Caco-2 (cell line): ENCODE results near the gene SGMS1. TPM values are rescaled to one million over a fixed set of nuclear protein-coding genes. Genes with fewer than 3 reads are reported as not detected.

ENCODE experiments used
- BruUV-seq: library from RNA; stranded (reverse); fragments of 400-500 nt; replicated peaks from 2 replicates; lab custom pipeline; 2021; lab: Mats Ljungman, UMichigan
- CTCF ChIA-PET: fragments of 300-600 bp; sonication (Branson Sonifier 250); formaldehyde crosslinking; loops from one replicate; lab custom pipeline; 2022; ENCODE audit warnings: antibody characterized with exemption; lab: Charles Lee
- POLR2A ChIA-PET: fragments of 300-600 bp; sonication (Branson Sonifier 250); formaldehyde crosslinking; loops from one replicate; lab custom pipeline; 2022; ENCODE audit warnings: antibody characterized with exemption; lab: Charles Lee
- DNase-seq, 2 experiments: peaks; one replicate each; pipeline versions ENCODE4 v3.0.0 to v3.0.0-alpha.2; 2020 to 2022
- H3K27me3 ChIP-seq: replicated peaks from 2 replicates; pipeline ENCODE4 v1.6.0; 2011; ENCODE audit warnings: low read length; ENCODE audit not compliant: control insufficient read depth, insufficient read depth
- H3K36me3 ChIP-seq: 2 replicates; pipeline ENCODE4 v1.5.1; 2011; ENCODE audit warnings: low read length; ENCODE audit not compliant: control insufficient read depth, insufficient read depth
- H3K4me1 ChIP-seq: fragments of 250-450 bp; sonication (Bioruptor Pico); 2 replicates; pipeline ENCODE4 v1.5.1; 2020; ENCODE audit warnings: mild to moderate bottlenecking
- H3K4me3 ChIP-seq: 2 replicates; pipeline ENCODE4 v1.5.1; 2011; ENCODE audit warnings: low read depth, mild to moderate bottlenecking, control low read depth, low read length
- H3K9me3 ChIP-seq: fragments of 250-450 bp; sonication (Bioruptor Pico); 2 replicates; pipeline ENCODE4 v1.5.1; 2020; ENCODE audit warnings: mild to moderate bottlenecking, moderate library complexity
- H3K27ac Mint-ChIP-seq: one replicate; pipeline ENCODE4 v1.8.0; 2022; ENCODE audit warnings: mixed read lengths; ENCODE audit not compliant: unreplicated experiment
- H3K27me3 Mint-ChIP-seq: one replicate; pipeline ENCODE4 v1.8.0; 2022; ENCODE audit warnings: mixed read lengths; ENCODE audit not compliant: insufficient read depth, unreplicated experiment
- H3K36me3 Mint-ChIP-seq: one replicate; pipeline ENCODE4 v1.8.0; 2022; ENCODE audit warnings: mild to moderate bottlenecking, mixed read lengths; ENCODE audit not compliant: insufficient read depth, unreplicated experiment
- H3K4me1 Mint-ChIP-seq: one replicate; pipeline ENCODE4 v1.8.0; 2022; ENCODE audit warnings: low read depth, mixed read lengths; ENCODE audit not compliant: unreplicated experiment
- H3K4me3 Mint-ChIP-seq: one replicate; pipeline ENCODE4 v1.8.0; 2022; ENCODE audit warnings: mild to moderate bottlenecking, moderate library complexity, mixed read lengths; ENCODE audit not compliant: unreplicated experiment
- H3K9me3 Mint-ChIP-seq: one replicate; pipeline ENCODE4 v1.8.0; 2022; ENCODE audit warnings: mixed read lengths; ENCODE audit not compliant: unreplicated experiment
- CTCF ChIP-seq, 2 experiments: fragments of 200-600 bp in 1 of 2; IDR thresholded peaks; 1 replicate in 1 of 2; 2 replicates in 1 of 2; pipeline versions ENCODE4 v1.5.1 to v1.8.0; 2011 to 2022; ENCODE audit warnings: antibody characterized with exemption in 1 of 2, control low read depth in 1 of 2, inconsistent platforms in 1 of 2, low read depth in 1 of 2, low read length in 1 of 2, mild to moderate bottlenecking in 1 of 2, moderate library complexity in 1 of 2; ENCODE audit not compliant: insufficient read depth in 1 of 2, severe bottlenecking in 1 of 2, unreplicated experiment in 1 of 2
- intact Hi-C: fragments of 100-400 bp; cut with micrococcal nuclease; formaldehyde crosslinking; loops from one replicate; pipeline ENCODE4 v1.10.0; 2022; ENCODE audit not compliant: unreplicated experiment
- total RNA-seq: library from RNA; stranded (reverse); gene quantifications from 2 replicates; pipeline ENCODE4 v1.2.3, GENCODE V29; 2022

Gene SGMS1
- total RNA-seq, 1 experiment from 2014 or later: 30.5 TPM

DNA sequence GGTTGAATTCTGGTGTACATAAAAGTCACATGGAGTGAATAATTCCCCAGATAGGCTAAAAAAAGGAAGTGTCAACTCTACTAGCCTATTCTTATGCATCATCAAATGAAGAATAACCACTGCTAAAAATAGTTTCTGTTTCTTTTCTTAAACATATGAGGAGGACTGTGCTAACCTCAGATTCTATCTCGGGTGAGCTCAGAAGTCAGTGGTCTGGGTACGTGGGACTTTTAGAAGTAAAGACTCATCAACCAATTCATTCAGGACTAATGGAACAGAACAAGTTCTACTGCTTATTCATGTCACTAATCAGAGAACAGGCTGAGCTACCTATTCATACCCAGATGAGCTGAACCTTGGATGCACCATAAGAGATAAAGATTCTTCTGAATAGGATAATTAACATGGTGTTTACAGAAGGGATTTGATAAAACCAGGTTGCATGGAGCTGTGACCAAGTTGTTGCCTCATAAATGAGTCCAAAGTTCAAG lies 362.9 kb downstream of the SGMS1 start:
- peaks cover 22% of the 10 kb centered on the region for H3K9me3 Mint-ChIP-seq
- BruUV-seq: no TSS peak
- peaks cover 18% of the 10 kb centered on the region for H3K4me1 ChIP-seq
- DNase-seq: peak; percentile 50 to 57
- peaks cover 6% of the 10 kb centered on the region for H3K27me3 Mint-ChIP-seq
- H3K27ac Mint-ChIP-seq: no peak overlapping the region
- H3K36me3 ChIP-seq: no peaks in the 10 kb centered on the region
- CTCF ChIA-PET: interaction anchor here (1.3 to 1.6 kb wide), 2 partner anchors 9 to 15 kb away, joined by 4 to 7 read pairs; partner anchors contain the start of gene ASAH2
- H3K4me1 Mint-ChIP-seq: no peaks in the 10 kb centered on the region
- no peaks in the 10 kb centered on the region for H3K36me3 Mint-ChIP-seq
- H3K4me3 Mint-ChIP-seq: no peak overlapping the region
- TF ChIP-seq CTCF (IDR thresholded peaks at IDR 0.05; ENCODE audit: insufficient read depth in 1 of 2, low read depth in 1 of 2, low read length in 1 of 2, severe bottlenecking in 1 of 2, unreplicated experiment in 1 of 2): no peak
- no peaks in the 10 kb centered on the region for H3K27me3 ChIP-seq
- H3K4me3 ChIP-seq: no peak overlapping the region
- peaks cover 3% of the 10 kb centered on the region; the same call in 1 of the 2 replicates for H3K9me3 ChIP-seq
- POLR2A ChIA-PET: interaction anchor here (0.6 kb wide), 1 partner anchor 62 kb away, joined by 4 read pairs; no protein-coding TSS in a partner anchor
- intact Hi-C loops: loop anchor here (1.0 to 2.0 kb wide), 3 partner anchors 10 to 23 kb away; partner anchors contain the start of gene ASAH2

Other genes with a start within 250 kb of the SGMS1 start
- 8.8 and 9.4 TPM in 2 replicates for gene ASAH2B, start 116.0 kb upstream of the SGMS1 start, total RNA-seq